Measurements from ENCODE around the gene TNFSF18. TPM values are rescaled to one million over a fixed set of nuclear protein-coding genes. Genes with fewer than 3 reads are reported as not detected.

The TNFSF18 gene
- total RNA-seq, 4 donors from 2014 or later = not detected

DNA sequence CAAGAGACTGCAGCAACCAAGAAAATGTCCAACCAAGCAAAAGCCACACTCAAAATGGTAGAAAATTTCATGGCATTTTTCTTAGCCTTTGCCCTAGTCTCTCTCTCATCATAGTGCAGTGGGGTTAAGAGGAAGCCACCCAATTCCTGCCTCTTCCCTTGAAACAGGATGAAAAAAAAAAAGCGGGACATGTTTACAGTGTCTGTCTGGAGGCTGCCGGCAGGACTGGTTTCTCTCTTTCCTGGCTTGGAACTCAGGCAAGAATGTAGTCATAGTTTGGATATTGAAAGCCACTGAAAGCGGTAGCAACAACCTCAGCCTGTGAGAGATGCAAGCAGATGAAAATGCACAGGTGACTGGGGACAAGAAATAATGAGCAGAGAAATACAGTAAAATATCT lies 13.3 kb upstream of the TNFSF18 start:
- Histone ChIP-seq H3K4me1 (no peaks in the 10 kb centered on the region), H3K27me3 (no peaks in the 10 kb centered on the region), H3K9me3 (no peaks in the 10 kb centered on the region), H3K4me3 (replicated peaks in 1 of 3) (no peak overlapping the region), H3K36me3 (no peaks in the 10 kb centered on the region), H3K27ac (no peak overlapping the region)
- intact Hi-C loops (cut with DNase I) = no loop called here
- WGBS, 2 donors = 47 to 64% methylated on average over 3 of the region's 3 CpGs
- TF ChIP-seq, protein P1, sequence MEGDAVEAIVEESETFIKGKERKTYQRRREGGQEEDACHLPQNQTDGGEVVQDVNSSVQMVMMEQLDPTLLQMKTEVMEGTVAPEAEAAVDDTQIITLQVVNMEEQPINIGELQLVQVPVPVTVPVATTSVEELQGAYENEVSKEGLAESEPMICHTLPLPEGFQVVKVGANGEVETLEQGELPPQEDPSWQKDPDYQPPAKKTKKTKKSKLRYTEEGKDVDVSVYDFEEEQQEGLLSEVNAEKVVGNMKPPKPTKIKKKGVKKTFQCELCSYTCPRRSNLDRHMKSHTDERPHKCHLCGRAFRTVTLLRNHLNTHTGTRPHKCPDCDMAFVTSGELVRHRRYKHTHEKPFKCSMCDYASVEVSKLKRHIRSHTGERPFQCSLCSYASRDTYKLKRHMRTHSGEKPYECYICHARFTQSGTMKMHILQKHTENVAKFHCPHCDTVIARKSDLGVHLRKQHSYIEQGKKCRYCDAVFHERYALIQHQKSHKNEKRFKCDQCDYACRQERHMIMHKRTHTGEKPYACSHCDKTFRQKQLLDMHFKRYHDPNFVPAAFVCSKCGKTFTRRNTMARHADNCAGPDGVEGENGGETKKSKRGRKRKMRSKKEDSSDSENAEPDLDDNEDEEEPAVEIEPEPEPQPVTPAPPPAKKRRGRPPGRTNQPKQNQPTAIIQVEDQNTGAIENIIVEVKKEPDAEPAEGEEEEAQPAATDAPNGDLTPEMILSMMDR (IDR thresholded peaks at IDR 0.05) = no peak
- no peak for TF ChIP-seq POLR2A (IDR thresholded peaks at IDR 0.05)
- DNase-seq = no peak

DNA sequence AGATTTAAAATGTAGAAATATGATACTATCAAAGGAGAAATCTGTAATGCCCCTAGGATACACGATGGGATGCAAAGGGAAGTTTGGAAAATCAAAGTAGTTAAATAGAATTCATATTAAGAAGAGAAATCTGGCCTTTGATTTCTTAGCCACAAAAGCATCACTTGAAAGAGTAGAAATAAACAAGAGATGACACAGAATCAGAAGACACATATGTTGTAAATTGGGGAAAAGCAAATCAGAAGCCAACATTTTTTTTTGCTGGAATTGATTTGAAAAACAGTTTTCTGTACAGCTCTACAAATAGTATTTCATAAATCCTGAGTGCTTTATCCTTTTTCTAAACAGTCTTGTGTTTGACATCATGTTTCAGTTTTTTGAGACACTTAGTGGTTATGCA lies 12.4 kb upstream of the TNFSF18 start:
- TF ChIP-seq, protein P1 (IDR thresholded peaks at IDR 0.05) = no peak
- no peak for TF ChIP-seq POLR2A (IDR thresholded peaks at IDR 0.05)
- no peaks in the 10 kb centered on the region for H3K36me3 ChIP-seq
- no peak overlapping the region for H3K4me3 ChIP-seq (replicated peaks in 1 of 3)
- 74 to 83% methylated on average over 1 of the region's 1 CpG for WGBS, 2 donors
- H3K27ac ChIP-seq = no peak overlapping the region
- no peaks in the 10 kb centered on the region for H3K27me3 ChIP-seq
- H3K4me1 ChIP-seq = no peaks in the 10 kb centered on the region
- H3K9me3 ChIP-seq = no peaks in the 10 kb centered on the region
- intact Hi-C loops (cut with DNase I) = no loop called here
- DNase-seq = no peak

DNA sequence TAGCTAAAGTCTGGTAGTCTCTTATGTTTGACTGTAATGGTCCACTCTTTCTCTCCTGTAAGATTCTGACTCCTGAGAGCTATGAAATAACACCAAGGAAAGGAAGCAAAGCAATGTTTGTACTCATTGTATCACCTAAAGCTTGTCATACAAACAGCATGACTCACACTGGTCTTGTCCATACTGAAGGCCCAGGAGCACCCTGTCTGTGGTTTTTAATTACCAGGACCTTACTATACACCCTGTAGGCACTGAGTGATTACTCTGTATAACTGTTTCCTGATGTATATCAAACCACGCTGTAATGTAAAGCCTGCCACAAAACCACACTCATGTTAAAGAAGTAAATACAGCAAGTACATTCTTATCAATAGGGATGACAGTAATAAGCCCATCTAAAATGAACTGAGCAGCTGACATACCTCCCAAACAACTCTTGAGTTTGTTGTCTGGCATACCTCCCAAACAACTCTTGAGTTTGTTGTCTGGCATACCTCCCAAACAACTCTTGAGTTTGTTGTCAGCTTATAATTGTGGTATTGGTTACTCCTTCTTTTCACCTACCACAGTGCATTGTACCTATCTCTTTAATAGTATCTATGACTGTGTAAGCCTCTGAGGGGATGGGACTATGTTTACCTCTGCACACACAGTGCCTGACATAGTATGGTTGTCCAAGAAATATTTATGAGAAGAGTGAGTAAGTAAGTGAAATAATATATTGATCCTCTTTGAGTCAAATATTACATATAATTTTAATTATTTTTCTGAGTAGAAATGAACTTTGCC lies 11.6 kb upstream of the TNFSF18 start:
- TF ChIP-seq, protein P1 (IDR thresholded peaks at IDR 0.05) = no peak
- TF ChIP-seq POLR2A (IDR thresholded peaks at IDR 0.05) = no peak
- WGBS, 2 donors = 86 to 88% methylated on average over 1 of the region's 1 CpG
- Histone ChIP-seq H3K4me3 (replicated peaks in 1 of 3) (no peak overlapping the region), H3K4me1 (no peaks in the 10 kb centered on the region), H3K36me3 (no peaks in the 10 kb centered on the region), H3K9me3 (no peaks in the 10 kb centered on the region), H3K27me3 (no peaks in the 10 kb centered on the region), H3K27ac (no peak overlapping the region)
- DNase-seq = no peak
- intact Hi-C loops (cut with DNase I) = no loop called here

DNA sequence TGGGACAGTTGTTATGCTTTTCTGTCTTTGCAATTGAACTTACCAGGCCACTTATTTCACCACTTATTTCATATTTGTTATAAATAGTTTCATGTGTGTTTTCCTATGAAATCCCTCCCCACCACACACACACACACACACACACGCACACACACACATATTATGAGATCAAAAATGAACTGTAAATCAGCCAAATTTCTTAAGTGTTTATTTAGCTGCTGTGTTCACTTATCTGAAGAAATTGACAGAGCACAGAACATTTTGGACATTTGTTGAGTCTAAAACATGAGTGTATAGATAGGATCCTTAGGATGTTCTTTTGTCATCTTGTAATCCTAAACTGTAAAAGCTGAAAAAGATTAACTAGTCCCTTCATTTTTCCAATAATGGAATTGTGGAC lies 7.8 kb upstream of the TNFSF18 start:
- no peaks in the 10 kb centered on the region for H3K4me1 ChIP-seq
- no peak overlapping the region for H3K27ac ChIP-seq
- TF ChIP-seq POLR2A (IDR thresholded peaks at IDR 0.05) = no peak
- TF ChIP-seq, protein P1 (IDR thresholded peaks at IDR 0.05) = no peak
- DNase-seq = no peak
- no peaks in the 10 kb centered on the region for H3K36me3 ChIP-seq
- no peaks in the 10 kb centered on the region for H3K9me3 ChIP-seq
- H3K27me3 ChIP-seq = no peaks in the 10 kb centered on the region
- 85 to 90% methylated on average over 1 of the region's 1 CpG for WGBS, 2 donors
- intact Hi-C loops (cut with DNase I) = no loop called here
- H3K4me3 ChIP-seq (replicated peaks in 1 of 3) = no peak overlapping the region

DNA sequence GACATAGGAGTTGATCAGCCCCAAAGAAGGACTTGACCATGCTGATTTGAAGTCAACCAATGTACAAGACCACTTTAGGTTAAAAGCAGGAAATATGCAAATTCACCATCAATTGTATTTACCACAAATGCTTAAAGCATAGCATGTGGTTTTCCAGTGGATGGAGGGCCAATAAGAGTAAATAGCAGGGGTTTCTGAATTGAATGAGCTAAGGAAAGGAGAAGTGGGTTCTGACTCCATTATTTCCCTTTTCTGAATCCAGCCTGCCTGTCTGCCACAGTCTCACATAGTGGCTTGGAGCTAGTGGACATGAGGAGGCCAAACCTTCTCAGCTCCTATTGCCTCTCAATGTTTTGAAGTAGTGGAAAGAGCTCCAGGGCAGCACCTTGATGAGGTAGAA lies 7.2 kb upstream of the TNFSF18 start:
- DNase-seq = no peak
- no peaks in the 10 kb centered on the region for H3K9me3 ChIP-seq
- H3K4me3 ChIP-seq (replicated peaks in 1 of 3) = no peak overlapping the region
- intact Hi-C loops (cut with DNase I) = no loop called here
- H3K27ac ChIP-seq = no peak overlapping the region
- no peaks in the 10 kb centered on the region for H3K36me3 ChIP-seq
- TF ChIP-seq, protein P1 (IDR thresholded peaks at IDR 0.05) = no peak
- no peak for TF ChIP-seq POLR2A (IDR thresholded peaks at IDR 0.05)
- H3K4me1 ChIP-seq = no peaks in the 10 kb centered on the region
- H3K27me3 ChIP-seq = no peaks in the 10 kb centered on the region
